KMS-11 (cell line): Measurements from ENCODE around the gene CTNNA3.
"Not testable (repeated sequence)": the region's sequence is repeated elsewhere in the genome, so short reads cannot be mapped to it uniquely, and the experiment has no call there.

ENCODE experiments used
- H2AFZ ChIP-seq: fragments of 200-600 bp; sonication (generic); 2 replicates; pipeline ENCODE4 v1.6.1; 2016; ENCODE audit warnings: antibody characterized with exemption, mixed run types, low read depth
- H3K27ac ChIP-seq: fragments of 200-600 bp; sonication (generic); 2 replicates; pipeline ENCODE4 v1.6.1; 2016; ENCODE audit warnings: mild to moderate bottlenecking, mixed run types
- H3K27me3 ChIP-seq: fragments of 200-600 bp; sonication (generic); 2 replicates; pipeline ENCODE4 v1.6.1; 2017; ENCODE audit warnings: mild to moderate bottlenecking, low read depth, mixed run types, moderate library complexity; ENCODE audit not compliant: insufficient read depth
- H3K36me3 ChIP-seq: fragments of 200-600 bp; sonication (generic); 2 replicates; pipeline ENCODE4 v1.6.1; 2017; ENCODE audit warnings: mild to moderate bottlenecking, mixed run types; ENCODE audit not compliant: insufficient read depth
- H3K4me1 ChIP-seq: fragments of 200-600 bp; sonication (generic); 2 replicates; pipeline ENCODE4 v1.6.1; 2016; ENCODE audit warnings: mild to moderate bottlenecking, low read depth, mixed run types; ENCODE audit not compliant: poor library complexity, severe bottlenecking
- H3K4me2 ChIP-seq: fragments of 200-600 bp; sonication (generic); 2 replicates; pipeline ENCODE4 v1.7.0; 2016; ENCODE audit warnings: mild to moderate bottlenecking, mixed run types
- H3K4me3 ChIP-seq: fragments of 200-600 bp; sonication (generic); IDR thresholded peaks from 2 replicates; pipeline ENCODE4 v1.6.1; 2017; ENCODE audit warnings: low read depth, low read length, mixed read lengths; ENCODE audit not compliant: insufficient read depth
- H3K79me2 ChIP-seq: fragments of 200-600 bp; sonication (generic); 2 replicates; pipeline ENCODE4 v1.6.1; 2016; ENCODE audit warnings: low read depth, mixed run types; ENCODE audit not compliant: insufficient read depth
- H3K9ac ChIP-seq: fragments of 200-600 bp; sonication (generic); 2 replicates; pipeline ENCODE4 v1.6.1; 2016; ENCODE audit warnings: mild to moderate bottlenecking, mixed run types
- H4K20me1 ChIP-seq: fragments of 200-600 bp; sonication (generic); 2 replicates; pipeline ENCODE4 v1.6.1; 2016; ENCODE audit warnings: mild to moderate bottlenecking, mixed run types; ENCODE audit not compliant: insufficient read depth
- TF ChIP-seq, protein P1 (sequence below): fragments of 200-600 bp; sonication (generic); conservative IDR thresholded peaks from 2 replicates; pipeline ENCODE4 v1.6.1; 2017; ENCODE audit warnings: low read depth, mild to moderate bottlenecking, antibody characterized with exemption, low read length, moderate library complexity, mixed read lengths

Gene CTNNA3

DNA sequence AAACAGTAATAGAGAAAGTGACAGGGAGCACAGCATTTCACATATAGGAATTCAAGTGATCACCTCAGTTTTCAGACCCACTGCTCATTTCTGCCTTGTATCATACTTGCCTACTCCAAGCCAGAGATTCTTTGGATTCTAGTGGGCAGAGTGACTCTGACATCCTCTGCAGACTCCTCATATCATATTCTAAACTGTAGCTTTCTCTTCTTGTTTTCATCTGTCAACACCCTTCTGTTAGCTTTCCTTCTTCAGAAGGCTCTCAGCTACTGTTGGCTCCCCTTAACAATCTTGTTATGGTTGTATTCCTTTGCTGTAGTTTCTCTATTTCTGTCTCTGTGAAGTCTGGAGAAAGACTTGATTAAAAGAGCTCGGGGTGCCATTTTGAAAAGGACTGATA lies 120.5 kb downstream of the CTNNA3 start:
- H3K79me2 ChIP-seq, result no peaks in the 10 kb centered on the region
- TF ChIP-seq, protein P1, sequence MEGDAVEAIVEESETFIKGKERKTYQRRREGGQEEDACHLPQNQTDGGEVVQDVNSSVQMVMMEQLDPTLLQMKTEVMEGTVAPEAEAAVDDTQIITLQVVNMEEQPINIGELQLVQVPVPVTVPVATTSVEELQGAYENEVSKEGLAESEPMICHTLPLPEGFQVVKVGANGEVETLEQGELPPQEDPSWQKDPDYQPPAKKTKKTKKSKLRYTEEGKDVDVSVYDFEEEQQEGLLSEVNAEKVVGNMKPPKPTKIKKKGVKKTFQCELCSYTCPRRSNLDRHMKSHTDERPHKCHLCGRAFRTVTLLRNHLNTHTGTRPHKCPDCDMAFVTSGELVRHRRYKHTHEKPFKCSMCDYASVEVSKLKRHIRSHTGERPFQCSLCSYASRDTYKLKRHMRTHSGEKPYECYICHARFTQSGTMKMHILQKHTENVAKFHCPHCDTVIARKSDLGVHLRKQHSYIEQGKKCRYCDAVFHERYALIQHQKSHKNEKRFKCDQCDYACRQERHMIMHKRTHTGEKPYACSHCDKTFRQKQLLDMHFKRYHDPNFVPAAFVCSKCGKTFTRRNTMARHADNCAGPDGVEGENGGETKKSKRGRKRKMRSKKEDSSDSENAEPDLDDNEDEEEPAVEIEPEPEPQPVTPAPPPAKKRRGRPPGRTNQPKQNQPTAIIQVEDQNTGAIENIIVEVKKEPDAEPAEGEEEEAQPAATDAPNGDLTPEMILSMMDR, result no peak
- H3K9ac ChIP-seq, result no peak overlapping the region
- H3K27ac ChIP-seq, result no peak overlapping the region
- no peaks in the 10 kb centered on the region for H3K36me3 ChIP-seq
- no peaks in the 10 kb centered on the region for H3K27me3 ChIP-seq
- H2AFZ ChIP-seq, result no peak overlapping the region
- no peaks in the 10 kb centered on the region for H4K20me1 ChIP-seq
- H3K4me2 ChIP-seq, result no peak overlapping the region
- H3K4me3 ChIP-seq, result no peak overlapping the region
- no peaks in the 10 kb centered on the region for H3K4me1 ChIP-seq

DNA sequence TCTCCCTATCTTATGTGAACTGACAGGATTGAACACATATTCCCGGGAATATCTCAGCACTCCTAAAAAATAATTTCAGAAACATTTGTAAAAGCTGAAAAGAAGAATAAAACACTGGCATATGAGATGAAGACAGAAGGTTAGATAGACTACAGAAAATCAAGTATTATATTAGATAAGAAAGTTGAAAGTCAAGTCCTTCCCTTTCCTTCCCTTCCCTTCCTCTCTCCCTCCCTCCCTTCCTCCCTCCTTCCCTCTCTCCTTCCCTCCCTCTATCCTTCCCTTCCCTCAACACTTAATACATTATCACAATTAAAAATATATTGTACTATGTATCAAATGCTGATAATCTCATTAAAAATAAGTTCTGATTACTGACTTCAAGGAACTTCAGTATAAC lies 122.5 kb downstream of the CTNNA3 start:
- Histone ChIP-seq H3K27ac (no peak overlapping the region), H3K36me3 (no peaks in the 10 kb centered on the region), H3K9ac (no peak overlapping the region), H3K27me3 (no peaks in the 10 kb centered on the region), H4K20me1 (no peaks in the 10 kb centered on the region), H3K4me2 (no peak overlapping the region), H3K4me3 (no peak overlapping the region), H3K79me2 (no peaks in the 10 kb centered on the region), H3K4me1 (no peaks in the 10 kb centered on the region), H2AFZ (no peak overlapping the region)
- TF ChIP-seq, protein P1, result no peak

DNA sequence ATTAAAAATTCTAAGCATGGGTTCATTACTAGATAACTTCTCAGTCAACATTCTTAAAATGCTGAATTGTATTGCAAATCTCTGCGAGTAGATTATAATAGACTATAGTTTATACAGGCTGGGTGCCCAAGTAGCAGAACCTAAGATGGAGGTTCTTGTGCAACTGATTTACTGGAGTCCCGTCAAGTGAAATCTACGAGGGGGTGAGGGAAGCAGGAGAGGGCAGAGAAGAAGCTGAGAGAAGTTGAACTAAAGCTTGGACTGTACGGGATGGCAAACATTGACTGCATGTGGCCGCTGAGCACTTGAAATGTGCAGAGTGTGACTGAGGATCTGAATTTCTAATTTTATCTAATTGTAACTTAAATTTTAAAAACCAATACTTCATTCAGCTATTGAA lies 124.5 kb downstream of the CTNNA3 start:
- TF ChIP-seq, protein P1, result no peak
- H4K20me1 ChIP-seq, result no peaks in the 10 kb centered on the region
- H3K4me3 ChIP-seq, result no peak overlapping the region
- H3K36me3 ChIP-seq, result no peaks in the 10 kb centered on the region
- no peaks in the 10 kb centered on the region for H3K79me2 ChIP-seq
- H3K27me3 ChIP-seq, result no peaks in the 10 kb centered on the region
- H3K4me1 ChIP-seq, result no peaks in the 10 kb centered on the region
- no peak overlapping the region for H3K27ac ChIP-seq
- H3K4me2 ChIP-seq, result no peak overlapping the region
- no peak overlapping the region for H2AFZ ChIP-seq
- no peak overlapping the region for H3K9ac ChIP-seq

DNA sequence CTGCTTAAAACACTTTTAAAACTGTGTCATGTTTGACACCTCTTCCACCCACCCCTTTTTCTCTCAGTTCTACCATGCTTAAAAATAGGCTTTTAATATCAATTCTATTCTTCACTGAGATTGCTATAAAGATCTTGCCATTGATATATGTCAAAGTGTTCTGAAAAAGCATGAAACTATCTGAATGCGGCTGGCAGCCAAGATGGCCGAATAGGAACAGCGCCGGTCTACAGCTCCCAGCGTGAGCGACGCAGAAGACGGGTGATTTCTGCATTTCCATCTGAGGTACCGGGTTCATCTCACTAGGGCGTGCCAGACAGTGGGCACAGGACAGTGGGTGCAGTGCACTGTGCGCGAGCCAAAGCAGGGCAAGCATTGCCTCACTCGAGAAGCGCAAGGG lies 137.7 kb downstream of the CTNNA3 start:
- not testable (repeated sequence) for H3K4me1 ChIP-seq, H3K27me3 ChIP-seq

DNA sequence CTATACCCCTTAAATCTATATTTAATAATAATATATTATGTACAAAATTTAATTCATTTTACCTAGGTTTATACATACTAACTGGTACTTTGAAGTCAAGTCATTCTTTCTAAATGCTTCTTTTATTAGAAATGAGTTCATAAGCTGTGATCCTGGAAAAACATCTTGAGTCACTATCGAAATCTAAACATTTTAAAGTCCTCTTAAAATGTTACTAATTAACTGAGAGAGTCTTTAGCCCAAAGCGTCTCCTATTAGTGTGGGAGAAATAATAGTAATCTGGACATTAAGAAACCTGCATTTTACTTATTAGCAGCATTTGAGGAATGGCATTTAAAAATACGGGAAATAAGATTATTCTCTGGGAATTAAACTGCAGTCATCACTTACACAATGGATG lies 142.7 kb downstream of the CTNNA3 start:
- Histone ChIP-seq H3K4me2 (no peak overlapping the region), H2AFZ (no peak overlapping the region), H3K36me3 (no peaks in the 10 kb centered on the region), H3K9ac (no peak overlapping the region), H4K20me1 (no peaks in the 10 kb centered on the region), H3K4me1 (no peaks in the 10 kb centered on the region), H3K27ac (no peak overlapping the region), H3K4me3 (no peak overlapping the region), H3K79me2 (no peaks in the 10 kb centered on the region), H3K27me3 (no peaks in the 10 kb centered on the region)
- TF ChIP-seq, protein P1, result no peak

More for the DNA sequence above, 137.7 kb downstream of the CTNNA3 start:
- not testable (repeated sequence) for H3K4me2 ChIP-seq, H3K79me2 ChIP-seq, H4K20me1 ChIP-seq, H2AFZ ChIP-seq, H3K27ac ChIP-seq, H3K4me3 ChIP-seq, H3K9ac ChIP-seq, H3K36me3 ChIP-seq
